Measurements from ENCODE around the gene ZFP92.
A peak's percentile ranks its signal among the peaks of the same experiment; 100 is the strongest.
"Not testable (repeated sequence)": the region's sequence is repeated elsewhere in the genome, so short reads cannot be mapped to it uniquely, and the experiment has no call there.

The ZFP92 gene

DNA sequence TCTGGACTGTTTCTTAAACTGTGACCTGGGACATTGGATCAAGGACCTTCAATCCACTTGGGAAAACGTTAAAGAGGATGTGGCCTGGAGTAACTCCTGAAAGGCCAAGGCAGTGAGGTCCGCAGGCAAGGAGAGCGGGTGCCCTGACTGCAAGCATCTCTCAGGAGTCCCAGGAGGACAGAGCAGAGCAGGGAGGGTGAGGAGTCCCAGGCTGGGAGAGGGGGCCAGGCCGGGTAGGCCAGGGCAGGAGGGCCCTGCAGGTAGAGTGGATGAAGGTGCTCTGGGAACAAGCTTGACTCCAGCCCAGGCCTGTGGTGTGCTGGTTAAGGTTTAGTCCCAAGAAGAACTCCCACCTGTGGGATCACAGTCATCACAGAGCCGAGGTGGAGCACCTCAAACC, 23.9 kb upstream of the ZFP92 start:
- DNase-seq: no peak

DNA sequence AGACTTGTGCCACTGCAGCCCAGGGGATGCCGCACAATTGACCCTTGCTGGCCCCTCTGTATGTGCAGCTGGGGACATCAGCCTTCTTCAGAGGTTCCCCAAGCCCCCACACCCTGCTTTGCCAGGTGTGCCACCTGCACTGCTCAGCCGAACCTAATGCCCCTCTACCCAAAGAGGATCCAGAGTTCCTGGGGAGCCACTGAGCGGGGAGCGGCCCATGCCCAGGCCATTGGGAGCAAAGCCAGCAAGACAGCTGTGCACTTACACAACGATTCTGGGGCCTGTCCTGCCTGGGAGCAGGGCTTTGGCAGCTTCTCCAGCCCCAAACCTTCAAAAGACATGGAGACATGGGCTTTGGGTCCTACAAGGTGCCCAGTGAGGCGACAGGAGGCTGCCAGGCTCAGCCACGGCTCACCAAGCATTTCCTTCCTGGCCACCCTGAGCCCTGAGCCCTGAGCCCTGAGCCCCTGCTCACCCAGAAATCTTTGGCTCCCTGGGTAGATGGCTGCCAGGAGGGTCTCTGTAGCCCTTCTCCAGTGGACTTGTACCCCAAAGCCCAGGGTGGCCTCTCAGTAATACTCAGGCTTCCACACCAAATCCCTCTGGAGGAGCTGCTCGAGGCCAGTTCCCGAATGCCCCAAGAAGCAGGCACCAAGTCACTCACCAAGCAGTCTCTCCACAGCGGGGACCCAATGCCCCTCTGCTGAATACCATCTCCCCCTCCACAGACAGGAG, 23.1 kb upstream of the ZFP92 start:
- DNase-seq: no peak

DNA sequence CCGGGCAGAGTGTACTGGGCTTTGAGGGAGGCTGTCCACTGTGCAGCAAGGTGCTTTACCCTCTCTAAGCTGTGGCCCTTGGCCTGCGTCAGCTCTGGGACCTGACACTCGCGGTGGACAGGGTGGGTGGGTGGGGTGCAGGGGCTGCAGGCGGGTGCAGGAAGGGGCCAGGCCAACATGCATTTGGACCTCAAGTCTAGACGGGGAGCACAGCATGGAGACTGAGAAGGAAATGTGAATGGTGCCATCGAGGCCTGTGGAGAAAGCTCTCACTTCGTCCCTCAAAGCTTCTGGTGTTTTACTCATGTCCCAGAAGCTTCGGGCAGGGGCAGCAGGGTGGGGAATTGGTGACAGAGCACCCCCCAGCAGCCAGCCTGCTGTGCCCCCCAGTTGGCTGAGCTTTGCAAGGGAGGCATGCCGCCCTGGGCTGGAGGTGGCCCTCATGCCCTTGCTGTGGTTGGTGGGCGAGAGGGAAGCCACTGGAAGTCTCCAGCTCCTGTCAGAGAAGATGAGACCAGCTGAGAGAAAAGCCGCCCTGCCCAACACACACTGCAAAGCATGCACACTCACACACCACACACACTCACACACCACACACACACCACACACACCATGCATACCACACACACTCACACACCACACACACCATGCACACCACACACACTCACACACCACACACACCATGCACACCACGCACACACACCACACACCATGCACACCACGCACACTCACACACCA, 22.4 kb upstream of the ZFP92 start:
- DNase-seq: no peak

DNA sequence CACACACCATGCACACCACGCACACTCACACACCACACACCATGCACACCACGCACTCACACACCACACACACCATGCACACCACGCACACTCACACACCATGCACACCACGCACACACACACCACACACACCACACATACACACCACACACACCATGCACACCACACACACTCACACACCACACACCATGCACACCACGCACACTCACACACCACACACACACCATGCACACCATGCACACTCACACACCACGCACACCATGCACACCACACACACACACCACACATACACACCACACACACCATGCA, 21.9 kb upstream of the ZFP92 start:
- DNase-seq: not testable (repeated sequence)

DNA sequence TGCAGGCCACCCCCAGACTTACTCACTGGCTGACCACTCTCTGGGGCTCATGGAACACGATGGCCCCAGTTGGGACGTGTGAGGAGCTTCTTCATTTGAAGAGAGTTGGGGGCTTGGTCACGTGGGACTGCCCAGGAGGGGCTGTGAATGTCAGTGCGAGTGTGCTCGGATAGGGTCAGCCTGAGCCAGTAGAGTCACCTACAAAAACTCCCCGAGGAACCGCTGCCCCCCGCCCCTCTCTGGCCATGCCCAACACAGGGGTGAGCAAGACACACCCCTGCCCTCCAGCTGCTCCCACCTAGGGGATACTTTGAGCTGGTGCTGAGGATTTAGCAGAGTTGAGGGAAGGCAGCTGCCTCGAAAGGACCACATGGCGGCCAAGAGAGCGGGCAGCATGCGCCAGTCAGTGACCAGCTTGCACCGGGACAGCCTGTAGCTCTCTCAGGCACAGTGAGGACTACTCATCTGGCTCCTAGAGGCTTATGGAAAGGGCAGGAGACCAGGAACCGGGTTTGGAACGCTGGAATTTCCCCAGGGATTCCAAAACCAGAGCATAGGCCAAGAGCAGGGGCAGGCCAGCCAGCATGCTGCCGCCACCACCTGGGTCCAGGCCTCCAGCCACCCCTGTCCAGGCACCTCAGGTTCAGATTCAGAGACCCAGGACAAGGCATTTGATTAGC, 18.5 kb upstream of the ZFP92 start:
- DNase-seq: no peak

DNA sequence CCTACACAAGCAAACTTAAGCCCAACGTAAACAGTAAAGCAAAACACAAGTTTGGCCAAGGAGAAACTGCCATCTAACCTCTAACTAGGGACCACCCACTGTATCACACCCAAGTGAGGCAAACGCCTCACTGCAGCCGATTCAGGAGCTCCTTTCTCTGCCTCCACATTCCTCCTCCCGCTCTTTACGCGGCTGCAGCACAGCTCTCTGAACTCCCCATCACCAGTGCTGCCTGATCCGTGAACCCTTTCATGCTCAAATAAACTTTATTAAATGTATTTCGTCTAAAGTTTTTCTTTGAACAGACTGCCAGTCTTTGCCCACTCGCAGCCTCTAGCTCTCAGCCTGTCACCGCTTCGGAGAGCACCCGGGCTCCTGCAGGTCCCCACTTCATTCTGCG, 16.7 kb upstream of the ZFP92 start:
- DNase-seq: no peak

DNA sequence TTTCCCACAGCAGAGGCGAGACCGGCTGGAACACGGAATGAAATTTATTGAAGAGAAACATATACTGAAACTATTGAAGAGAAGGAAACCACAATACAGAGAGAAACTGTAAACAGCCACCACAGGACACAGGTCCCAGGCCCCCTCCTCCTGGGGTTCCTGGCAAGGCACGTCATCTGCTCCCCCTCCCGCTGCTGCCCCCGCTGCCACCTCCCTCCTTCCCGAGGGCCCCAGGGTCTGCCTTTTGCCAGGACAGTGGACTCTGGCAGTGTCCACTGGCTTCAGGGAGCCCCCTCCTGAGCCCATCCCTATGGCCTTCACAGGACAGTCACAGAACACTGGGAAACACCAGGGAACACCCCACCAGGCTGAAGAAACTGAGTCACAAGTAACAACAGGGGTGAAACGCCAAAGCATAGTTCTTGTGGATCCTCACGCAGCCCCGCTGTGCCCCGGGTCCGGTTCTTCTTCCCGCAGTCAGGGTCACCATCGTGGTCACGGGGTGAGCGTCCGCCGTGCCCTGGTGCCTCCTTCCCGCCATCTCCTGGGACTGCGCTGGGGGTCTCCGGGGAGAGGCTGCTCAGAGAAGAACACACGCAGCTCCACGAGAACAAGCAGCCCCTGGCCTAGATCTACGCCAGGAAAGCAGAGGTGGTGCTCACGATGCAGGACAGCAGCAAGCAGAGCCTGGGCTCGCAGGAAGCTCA, 15.5 kb upstream of the ZFP92 start:
- no peak for DNase-seq

DNA sequence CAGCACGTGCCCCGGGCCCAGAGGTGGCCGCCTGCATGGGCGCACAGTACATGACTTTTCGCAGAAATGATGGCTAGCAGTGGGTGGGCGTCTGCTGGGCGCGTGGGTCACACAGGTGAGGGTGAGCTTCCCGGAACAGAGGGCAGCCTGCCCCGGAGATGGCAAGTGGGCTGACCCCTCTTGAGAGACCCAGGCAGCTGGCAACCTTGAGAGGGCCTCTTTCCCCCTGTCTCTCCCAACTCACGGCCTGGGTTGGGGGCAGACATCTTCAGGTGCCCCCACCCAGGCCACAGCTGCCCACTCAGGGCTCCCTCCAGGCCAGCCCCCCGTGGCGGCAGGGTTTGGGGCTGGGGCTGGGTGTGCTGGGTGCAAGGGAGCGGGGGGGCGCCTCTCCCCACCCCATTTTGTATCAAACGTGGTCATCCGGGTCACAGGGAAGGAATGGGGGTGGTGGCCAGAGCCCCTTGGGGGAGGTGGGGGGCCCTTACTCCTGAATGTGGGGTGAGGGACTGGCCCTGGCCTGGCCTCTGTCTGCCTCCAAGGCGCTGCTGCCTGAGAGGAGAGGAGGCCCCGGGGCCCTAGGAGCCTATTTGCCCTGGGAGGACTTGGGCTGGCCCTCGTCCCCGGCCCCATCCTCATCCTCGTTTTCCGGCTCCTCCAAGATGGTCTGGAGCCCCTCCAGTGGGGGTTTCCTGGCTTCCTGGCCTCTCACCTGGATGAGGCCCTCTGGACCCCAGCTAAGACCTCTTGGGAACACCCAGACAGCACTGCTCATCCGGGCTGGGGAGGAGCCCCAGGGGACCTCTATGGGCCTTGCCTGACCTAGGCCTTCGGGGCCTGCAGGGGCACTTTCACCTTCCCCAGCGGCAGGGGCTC, 14.7 kb upstream of the ZFP92 start:
- DNase-seq: no peak

DNA sequence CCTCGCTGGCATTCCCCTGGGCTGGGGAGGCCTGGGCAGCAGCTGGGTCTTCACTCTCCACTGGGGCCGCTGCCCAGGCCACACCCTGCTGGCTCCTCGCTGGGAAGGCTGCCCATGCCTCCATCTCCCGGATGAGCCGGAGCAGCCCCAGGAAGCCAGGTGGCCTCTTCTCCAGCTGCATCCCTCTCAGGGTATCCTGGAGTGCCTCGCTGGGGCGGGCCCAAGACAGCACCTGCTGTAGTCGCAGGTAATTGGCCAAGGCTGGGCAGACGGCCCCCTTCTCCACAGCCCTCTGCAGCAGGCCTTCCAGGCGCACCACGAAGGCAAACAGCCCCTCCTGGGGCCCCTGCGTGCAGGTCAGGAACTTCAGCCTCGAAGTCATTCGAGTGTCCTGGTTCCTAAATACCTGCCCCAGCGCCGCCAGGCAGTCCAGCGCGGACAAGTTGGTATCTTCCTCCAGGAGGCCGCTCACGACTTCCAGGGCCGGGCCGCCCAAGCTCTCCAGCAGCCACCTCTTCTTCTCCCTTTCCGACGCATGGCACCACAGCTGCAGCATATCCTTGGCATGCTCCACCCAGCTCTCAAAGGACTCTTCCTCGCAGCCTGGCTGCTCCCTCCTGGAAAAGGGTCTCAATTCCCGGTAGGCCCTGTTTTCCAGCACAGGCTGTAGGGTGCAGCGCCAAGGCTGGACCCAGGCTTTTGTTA, 13.9 kb upstream of the ZFP92 start:
- DNase-seq: no peak

DNA sequence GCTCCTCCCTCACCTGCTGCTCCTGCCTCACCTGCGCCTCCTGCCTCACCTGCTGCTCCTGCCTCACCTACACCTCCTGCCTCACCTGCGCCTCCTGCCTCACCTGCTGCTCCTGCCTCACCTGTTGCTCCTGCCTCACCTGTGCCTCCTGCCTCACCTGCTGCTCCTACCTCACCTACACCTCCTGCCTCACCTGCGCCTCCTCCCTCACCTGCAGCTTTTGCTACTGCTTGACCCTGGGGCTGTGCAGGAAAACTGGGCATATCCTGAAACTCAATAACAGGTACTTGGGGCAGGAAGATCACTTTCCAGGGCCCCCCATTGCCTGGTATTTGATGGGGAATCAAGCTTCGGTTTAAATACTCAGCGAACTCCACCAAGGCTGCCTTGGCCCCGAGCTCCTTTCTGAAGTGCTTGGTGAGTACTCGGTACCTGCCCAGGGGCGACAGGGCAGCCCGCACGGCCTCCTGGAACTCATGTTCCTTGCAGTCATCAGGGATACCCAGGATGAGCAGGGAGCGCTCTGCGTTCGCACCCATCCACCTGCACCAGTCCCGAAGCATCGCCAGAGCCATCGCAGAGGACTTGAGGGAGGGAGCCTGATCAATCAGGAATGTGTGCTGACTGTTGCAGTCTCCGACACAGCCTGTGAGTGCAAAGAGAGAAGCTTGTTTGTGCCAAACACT, 12.9 kb upstream of the ZFP92 start:
- DNase-seq: no peak

DNA sequence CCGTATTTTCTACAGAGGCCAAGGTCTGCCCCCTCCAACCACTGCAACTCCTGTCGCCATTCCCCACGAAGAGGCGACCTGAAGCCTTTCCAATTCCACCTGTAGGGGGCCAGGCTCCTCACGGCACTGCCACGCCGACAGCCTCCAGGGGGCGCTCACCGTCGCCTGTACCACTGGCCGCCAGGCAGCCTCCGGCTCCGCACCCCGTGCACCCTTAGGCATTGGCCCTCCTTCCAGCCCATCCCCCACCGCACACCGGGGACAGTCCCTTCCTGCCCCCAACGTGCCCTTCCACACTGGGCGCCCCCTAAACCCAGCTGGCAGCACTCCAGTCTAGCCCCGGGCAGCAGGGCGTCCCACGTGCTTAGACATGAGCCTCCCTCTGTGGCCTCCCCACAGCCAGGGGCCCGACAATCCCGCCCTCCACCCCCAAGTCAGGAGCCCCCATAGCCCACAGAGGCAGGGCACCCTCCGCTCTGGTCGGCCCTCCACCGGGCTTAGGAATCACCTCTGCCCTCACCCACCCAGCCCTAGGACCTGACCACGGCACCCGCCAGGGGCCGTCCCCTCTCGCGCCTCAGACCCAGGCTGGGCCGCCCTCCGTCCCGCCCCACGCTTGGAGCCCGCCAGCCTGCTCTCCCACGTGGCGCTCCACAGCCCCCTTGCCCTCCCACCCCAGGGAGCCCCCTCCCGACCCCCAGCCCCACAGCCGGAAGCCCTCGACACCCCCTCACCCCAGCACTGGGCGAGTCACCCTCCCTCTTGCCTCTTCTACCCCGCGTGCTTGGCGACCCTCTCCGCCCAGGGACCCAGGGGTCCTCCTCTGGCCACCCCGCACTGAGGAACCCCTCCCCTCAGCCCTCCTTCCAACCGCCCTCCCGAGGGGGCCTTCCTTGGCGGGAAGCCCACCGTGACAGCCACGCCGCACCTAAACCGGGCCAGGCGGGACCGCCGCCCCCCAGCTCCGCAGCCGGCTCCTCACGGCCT, 10.8 kb upstream of the ZFP92 start:
- peak; percentile 78 to 81 for DNase-seq

DNA sequence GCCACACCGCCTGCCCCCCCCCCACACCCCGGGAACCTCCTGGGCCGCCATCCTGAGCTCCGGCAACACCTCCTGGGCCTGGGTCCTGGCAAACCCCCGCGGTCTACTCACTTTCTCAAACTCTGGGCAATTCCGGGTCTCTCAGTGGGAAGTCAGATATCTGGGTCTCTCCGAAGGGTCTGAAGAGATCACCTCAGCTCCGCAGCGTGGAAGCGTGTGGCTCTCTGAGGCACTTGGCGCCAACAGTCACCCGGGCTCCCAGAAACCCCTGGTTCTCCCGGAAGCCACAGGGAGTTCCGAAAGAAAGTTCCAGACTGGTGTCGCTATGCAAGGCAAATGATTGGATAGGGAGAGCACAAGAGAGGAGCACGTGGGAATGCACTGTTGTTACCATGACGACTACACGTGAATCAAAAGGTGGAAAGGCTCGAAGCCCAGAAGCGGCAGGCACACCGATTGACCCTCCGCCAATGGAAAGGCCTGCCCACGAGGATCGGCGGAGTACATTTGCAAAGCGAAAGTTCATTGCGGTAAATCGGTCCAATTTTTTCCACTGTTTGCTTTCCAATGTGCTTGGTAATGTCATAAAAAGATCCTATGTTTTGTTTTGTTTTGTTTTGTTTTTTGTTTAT, 10.0 kb upstream of the ZFP92 start, which contains the start of gene PNMA6E:
TSS of gene PNMA6E (minus strand) at position 218 of the 632 bp plus-strand sequence. CDS start 2,501 bp downstream, outside the sequence.
- DNase-seq: no peak

DNA sequence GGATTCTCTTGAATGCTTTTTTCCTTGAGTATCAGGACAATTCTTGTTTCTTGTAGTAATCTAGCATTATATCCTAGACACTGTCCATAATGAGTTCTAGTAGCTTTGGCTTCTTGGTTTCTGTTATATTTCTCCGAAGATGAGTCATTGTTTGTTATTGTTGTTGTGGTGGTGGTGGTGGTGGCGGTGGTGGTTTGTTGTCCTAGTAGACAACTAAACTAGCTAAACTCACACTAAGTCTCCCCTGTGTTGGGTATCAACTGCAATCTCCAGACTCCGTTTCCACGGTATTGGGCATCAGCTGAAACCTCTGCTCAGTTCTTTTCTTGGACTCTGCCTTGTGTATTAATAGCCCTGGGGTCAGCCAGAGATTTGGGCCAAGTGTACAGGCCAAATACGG, 6.9 kb upstream of the ZFP92 start:
- not testable (repeated sequence) for DNase-seq

DNA sequence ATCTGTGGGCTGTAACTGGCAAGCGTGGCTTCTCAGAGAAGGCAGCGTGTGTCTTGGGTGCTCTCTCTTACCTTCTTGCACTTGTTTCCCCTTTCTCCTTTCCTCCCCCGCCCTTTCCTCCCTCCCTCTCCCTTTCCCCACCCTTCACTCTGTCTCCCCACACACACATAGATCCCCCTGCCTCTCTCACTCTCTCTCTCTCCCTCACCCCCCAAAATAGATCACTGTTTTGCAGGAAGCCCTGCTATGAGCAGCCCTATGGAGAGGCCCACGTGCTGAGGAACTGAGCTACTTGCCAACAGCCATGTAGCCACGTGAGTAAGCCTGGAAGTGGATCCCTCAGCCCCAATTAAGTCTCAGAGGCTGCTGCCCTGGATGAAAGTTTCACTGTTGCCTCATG, 5.8 kb upstream of the ZFP92 start:
- DNase-seq: no peak

DNA sequence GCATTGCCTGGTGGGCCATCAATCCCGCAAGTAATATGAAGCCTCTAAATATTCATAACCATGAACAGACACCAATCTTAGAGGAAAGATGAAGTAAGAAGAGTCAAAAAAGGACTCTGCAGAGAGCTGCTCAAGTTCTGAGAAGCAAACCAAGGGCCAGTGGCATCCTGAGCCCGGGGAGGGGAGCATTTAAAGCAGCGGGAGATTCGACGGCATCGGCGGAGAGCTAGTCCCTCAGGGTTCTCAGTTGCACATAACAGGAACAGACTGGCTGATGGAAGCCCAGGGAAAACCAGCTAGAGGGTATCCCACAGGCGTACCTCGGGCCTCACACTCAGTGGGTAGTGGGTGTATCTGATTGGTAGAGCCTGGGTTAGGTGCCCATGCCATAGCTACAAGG, 5.3 kb upstream of the ZFP92 start:
- DNase-seq: no peak

DNA sequence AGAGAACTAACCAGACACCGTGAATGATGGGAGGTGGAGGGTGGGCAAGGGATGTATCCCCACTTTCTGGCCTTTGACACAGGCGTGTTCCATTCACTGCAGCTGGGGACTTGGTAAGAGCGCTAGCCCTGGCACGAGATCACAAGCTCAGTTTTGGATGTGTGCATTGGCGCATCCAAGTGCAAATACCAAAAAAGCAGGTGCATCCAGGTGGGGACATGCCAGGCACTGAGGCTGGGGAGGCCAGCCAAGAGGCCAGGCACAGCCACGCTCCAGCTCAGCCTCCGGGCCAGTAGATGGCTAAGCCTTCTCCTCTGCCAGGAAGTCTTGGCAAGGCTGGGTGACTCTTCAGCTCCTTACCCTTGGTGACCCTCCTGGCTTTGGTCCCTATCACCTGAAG, 4.4 kb upstream of the ZFP92 start:
- DNase-seq: no peak

DNA sequence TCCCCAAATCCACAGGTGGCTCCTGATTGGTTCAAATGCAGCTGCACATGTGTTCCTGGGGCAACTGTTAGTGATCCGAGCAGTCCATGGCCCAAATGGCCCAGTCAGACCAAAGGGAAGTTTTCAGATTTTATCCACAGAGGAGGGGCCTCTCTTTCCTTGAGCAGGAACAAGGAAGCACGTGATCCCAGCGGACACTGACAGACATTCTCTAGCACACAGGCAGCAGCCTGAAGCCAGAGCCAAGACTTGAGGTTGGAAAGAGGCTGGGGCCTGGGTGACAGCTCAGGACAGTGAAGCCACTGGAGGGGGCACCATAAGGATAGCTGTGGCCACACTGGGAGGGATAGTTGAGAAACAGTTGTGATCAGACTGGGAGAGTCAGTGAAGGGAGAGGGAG, 3.5 kb upstream of the ZFP92 start:
- no peak for DNase-seq

DNA sequence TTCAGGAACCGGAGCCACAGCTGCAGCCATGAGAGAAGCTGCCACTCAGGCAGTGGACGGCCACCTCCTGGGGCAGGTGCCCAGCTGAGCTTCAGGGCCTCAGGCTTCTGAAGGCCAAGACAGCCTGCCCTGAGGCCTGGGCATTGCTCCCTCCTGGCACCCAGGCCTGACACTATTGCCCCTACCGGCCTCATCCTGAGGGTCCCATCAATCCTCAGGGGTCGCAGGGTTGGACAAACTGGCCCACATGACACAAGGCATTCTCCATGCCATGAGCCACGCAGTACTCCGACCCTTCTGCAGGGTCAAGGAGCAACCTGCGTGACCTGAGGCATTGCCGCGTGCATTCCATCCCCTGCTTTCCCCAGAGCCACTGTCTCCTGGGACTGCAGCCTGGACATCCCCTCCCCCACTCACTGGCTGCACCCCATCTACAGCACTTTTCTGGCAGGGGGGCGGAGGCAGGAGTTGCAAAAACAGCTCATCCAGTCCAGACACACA, 3.0 kb upstream of the ZFP92 start:
- no peak for DNase-seq

DNA sequence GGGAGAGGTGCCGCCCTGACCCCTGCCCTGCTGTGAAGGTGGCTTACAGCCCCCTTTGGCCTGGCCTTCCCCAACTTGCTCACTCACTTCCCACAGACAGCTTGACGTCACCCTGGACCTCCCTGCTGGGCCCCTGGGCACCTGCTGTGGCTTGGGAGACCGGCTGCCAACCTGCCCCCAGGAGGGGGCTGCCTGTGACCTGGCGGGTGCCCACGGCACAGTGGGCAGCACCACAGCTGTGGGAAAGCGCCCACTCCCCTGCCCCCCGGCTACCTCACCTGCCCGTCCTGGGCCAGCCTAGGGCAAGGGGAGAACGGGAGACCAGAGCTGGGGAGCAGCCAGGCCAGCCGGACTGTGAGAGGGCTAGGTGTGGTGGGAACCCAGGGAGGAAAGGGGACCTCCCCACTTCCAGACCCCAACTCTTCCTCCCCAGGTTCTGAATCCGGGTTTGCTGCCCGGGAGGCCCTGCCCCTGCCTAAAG, 2.4 kb upstream of the ZFP92 start:
- no peak for DNase-seq
